SJSA1 (cell line): ENCODE data around the gene MATR3. TPM values are rescaled to one million over a fixed set of nuclear protein-coding genes. Genes with fewer than 3 reads are reported as not detected.
A peak's percentile ranks its signal among the peaks of the same experiment; 100 is the strongest.

Experiments
- DNase-seq, 2 experiments: peaks; one replicate each; pipeline ENCODE4 v3.0.0-alpha.2; 2015 to 2020; ENCODE audit warnings: low spot score in 2 of 2, low read depth in 1 of 2
- H3K27ac ChIP-seq: fragments of 250-450 bp; sonication (Bioruptor Pico); 2 replicates; pipeline ENCODE4 v1.5.1; 2020; ENCODE audit warnings: mild to moderate bottlenecking, moderate library complexity
- H3K27me3 ChIP-seq: fragments of 250-450 bp; sonication (Bioruptor Pico); replicated peaks from 2 replicates; pipeline ENCODE4 v1.5.1; 2020; ENCODE audit warnings: mild to moderate bottlenecking, moderate library complexity
- H3K36me3 ChIP-seq: fragments of 250-450 bp; sonication (Bioruptor Pico); 2 replicates; pipeline ENCODE4 v1.5.1; 2020; ENCODE audit warnings: mild to moderate bottlenecking
- H3K4me1 ChIP-seq: fragments of 250-450 bp; sonication (Bioruptor Pico); replicated peaks from 2 replicates; pipeline ENCODE4 v1.6.1; 2021; ENCODE audit warnings: mild to moderate bottlenecking
- H3K4me3 ChIP-seq: fragments of 250-450 bp; sonication (Bioruptor Pico); 2 replicates; pipeline ENCODE4 v1.5.1; 2020; ENCODE audit warnings: mild to moderate bottlenecking
- H3K9me3 ChIP-seq: fragments of 250-450 bp; sonication (Bioruptor Pico); replicated peaks from 2 replicates; pipeline ENCODE4 v1.5.1; 2020; ENCODE audit warnings: mild to moderate bottlenecking
- total RNA-seq: library from RNA; depleted of rRNA; stranded (reverse); fragments of >200 nt; shearing (Covaris generic); gene quantifications from 2 replicates; pipeline ENCODE4 v1.2.3, GENCODE V29; 2014; rRNA removed

The MATR3 gene, protein sequence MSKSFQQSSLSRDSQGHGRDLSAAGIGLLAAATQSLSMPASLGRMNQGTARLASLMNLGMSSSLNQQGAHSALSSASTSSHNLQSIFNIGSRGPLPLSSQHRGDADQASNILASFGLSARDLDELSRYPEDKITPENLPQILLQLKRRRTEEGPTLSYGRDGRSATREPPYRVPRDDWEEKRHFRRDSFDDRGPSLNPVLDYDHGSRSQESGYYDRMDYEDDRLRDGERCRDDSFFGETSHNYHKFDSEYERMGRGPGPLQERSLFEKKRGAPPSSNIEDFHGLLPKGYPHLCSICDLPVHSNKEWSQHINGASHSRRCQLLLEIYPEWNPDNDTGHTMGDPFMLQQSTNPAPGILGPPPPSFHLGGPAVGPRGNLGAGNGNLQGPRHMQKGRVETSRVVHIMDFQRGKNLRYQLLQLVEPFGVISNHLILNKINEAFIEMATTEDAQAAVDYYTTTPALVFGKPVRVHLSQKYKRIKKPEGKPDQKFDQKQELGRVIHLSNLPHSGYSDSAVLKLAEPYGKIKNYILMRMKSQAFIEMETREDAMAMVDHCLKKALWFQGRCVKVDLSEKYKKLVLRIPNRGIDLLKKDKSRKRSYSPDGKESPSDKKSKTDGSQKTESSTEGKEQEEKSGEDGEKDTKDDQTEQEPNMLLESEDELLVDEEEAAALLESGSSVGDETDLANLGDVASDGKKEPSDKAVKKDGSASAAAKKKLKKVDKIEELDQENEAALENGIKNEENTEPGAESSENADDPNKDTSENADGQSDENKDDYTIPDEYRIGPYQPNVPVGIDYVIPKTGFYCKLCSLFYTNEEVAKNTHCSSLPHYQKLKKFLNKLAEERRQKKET
- total RNA-seq, result 452 and 470 TPM in 2 replicates

DNA sequence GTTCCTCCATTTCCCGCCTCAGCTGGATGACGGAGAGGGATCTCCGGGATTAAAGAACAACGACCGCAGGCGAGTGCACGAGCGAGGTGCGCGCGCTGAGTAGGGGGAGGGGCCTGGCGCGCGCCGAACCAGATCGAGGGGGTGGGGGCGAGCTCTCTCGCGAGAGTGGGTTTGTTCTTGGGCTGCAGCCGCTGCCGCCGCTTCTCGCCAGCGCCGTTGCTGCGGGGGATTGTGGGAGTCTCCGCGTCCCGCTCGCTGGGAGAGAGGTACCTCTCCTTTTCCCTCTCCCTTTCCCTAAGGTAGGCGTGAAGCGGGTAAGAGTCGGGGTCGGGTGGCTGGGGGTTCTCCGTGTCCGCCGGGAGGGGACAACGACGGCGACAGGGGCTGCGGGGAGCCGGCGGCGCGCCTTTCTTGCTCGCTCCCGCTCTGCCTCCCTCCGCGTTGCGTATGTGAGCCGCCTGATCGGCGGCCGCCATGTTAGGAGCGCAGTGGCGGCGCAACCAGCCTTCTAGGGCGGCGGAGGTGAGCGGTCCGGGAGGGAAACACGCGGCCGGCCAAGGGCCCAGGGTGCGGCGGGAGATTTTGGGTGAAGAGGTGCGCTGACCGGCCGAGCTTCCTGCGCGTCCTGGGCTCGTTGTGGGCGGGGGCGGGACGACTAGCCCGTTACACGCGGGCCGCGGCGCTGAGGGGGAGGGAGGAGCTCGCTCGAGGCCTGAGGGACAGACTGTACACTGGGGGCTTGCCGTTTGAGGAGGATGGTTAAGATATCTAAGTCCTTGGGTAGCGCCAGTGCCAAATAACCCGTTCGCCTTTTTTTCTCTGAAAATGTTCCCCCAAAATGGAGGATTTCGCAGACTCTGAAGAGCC lies at the start of gene MATR3:
MATR3 (plus strand) TSS at position 234 of the 867 bp plus-strand sequence. CDS start 13,676 bp downstream, outside the sequence.
- no peaks in the 10 kb centered on the region for H3K27me3 ChIP-seq
- peaks cover 41% of the 10 kb centered on the region for H3K36me3 ChIP-seq
- H3K4me1 ChIP-seq, result peaks cover 9% of the 10 kb centered on the region
- peak; percentile 99 for DNase-seq
- H3K27ac ChIP-seq, result peak within 1 kb of the TSS; percentile 97
- H3K4me3 ChIP-seq, result peak within 1 kb of the TSS; percentile 87
- H3K9me3 ChIP-seq, result no peaks in the 10 kb centered on the region

DNA sequence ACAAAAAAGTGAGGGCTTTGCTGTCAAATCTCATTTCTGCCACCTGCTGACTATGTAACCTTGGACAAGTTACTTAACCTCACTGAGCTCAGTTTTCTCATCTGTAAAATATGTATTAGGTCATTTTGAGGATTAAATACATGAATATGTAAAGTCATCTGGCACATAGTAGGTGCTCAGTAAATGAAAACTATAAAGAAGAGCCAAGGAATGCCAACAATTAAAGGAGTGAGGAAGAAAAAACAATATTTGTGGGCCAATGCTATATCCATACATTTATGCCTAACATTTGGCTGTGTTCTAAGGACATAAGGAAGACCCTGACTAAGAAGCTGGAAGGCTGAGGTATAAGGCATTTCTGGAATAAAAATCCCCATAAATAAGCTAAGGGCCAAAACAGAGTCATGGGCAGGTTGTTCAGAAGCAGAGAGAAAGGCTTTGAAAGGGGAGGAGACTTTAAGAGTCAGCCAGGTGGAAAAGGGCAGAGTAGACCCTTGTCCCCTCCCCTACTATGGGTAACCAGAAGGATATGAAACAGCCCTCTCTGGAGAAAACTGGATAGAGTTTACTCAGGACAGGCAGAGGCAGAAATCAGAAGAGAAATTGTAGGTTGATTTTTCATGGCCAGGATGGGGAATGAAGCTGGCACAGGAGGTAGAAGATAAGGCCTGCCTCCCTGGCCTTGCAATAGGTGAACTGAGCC lies 47.8 kb upstream of the MATR3 start:
- no peak overlapping the region for H3K4me3 ChIP-seq
- H3K9me3 ChIP-seq, result no peaks in the 10 kb centered on the region; the same call in 1 of the 2 replicates
- no peak overlapping the region for H3K27ac ChIP-seq
- no peaks in the 10 kb centered on the region for H3K36me3 ChIP-seq
- no peak for DNase-seq
- peaks cover 4% of the 10 kb centered on the region for H3K4me1 ChIP-seq
- 0 out of 2 replicates have a peak, but pooled peaks cover 5% of the 10 kb centered on the region for H3K27me3 ChIP-seq

DNA sequence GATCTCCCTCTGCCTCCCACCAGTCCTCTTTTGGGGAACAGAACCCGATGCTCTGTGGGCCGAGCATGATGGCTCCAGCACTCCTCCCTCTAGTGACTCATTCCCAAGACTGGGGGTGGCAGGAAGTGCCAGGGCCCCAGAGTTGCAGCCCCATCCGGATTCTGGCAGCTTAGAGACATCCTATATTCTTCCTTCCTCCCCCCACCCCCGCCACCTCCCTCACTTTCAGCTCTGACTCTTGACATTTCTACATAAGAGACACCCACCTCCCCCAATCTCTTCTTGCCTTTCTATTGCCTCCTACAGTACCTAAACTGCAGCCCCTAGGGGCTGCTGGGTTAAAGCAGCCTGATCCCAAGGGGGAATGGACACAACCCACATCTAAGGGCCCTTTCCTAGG lies 47.1 kb upstream of the MATR3 start:
- Histone ChIP-seq H3K27ac (no peak overlapping the region), H3K4me3 (no peak overlapping the region), H3K27me3 (no peaks in the 10 kb centered on the region), H3K9me3 (no peaks in the 10 kb centered on the region; the same call in 1 of the 2 replicates), H3K4me1 (peaks cover 4% of the 10 kb centered on the region), H3K36me3 (no peaks in the 10 kb centered on the region)
- peak in 1 of 2 experiments; percentile 57 for DNase-seq

DNA sequence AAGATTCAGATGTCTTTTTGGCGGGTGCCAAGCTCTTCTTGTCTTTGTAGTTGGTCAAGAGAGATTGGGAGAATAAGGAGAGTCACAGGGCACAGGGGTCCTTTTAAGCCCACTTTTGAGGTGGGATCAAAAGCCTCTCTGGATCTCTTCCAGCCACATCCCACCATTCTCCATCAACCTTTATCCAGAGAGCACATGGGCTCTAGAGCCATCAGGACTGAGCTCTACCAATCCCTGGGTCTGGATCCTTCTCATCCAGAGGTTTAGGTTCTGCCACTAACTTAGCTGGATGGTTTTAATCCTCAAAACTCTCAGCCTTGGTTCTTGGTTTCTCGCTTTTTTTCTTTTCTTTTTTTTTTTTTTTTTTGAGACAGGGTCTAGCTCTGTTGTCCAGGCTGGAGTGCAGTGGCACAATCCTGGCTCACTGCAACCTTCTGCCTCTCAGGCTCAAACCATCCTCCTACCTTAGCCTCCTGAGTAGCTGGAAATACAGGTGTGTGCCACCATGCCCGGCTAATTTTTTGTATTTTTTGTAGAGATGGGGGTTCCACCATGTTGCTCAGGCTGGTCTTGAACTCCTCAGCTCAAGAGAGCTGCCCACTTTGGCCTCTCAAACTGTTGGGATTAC lies 44.6 kb upstream of the MATR3 start:
- Histone ChIP-seq H3K4me3 (no peak overlapping the region), H3K36me3 (no peaks in the 10 kb centered on the region), H3K27me3 (no peaks in the 10 kb centered on the region), H3K9me3 (no peaks in the 10 kb centered on the region), H3K27ac (no peak overlapping the region), H3K4me1 (peaks cover 4% of the 10 kb centered on the region)
- DNase-seq, result no peak

- Histone ChIP-seq H3K27me3 (no peaks in the 10 kb centered on the region), H3K36me3 (no peaks in the 10 kb centered on the region), H3K9me3 (no peaks in the 10 kb centered on the region), H3K4me3 (no peak overlapping the region), H3K4me1 (peaks cover under 1% of the 10 kb centered on the region), H3K27ac (no peak overlapping the region)
- no peak for DNase-seq
These were observed 42.3 kb upstream of the MATR3 start for GRCh38 chr5:139251281-139251687.

DNA sequence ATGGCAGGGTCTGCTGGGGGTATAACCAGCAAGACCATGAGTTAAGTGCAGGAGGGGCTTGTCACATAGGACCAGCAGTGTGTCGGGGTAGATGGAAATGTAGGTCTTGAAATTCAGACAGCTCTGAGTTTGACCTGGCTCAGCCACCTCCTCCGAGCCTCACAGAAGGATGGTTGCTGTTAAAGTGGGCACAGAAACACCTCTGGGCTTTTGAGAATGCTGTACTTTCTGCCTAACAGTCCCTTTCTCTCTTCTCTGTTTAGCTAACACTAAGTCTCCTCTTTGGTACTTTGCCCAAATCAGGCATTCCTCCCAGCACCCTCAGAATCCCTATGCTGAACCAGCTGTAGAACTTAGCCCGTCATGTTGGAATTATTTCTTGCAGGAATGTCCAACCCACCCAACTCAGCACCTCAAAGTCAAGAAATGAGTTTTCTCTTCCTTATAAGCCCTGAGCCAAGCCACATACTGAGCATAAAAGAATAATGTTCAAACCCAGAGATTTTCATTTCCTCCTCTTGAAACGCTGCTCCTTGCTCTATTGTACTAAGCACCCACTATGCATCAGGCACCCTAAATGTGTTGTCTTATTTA lies 41.7 kb upstream of the MATR3 start:
- Histone ChIP-seq H3K27ac (no peak overlapping the region), H3K9me3 (no peaks in the 10 kb centered on the region), H3K4me1 (no peaks in the 10 kb centered on the region; the same call in 1 of the 2 replicates), H3K27me3 (no peaks in the 10 kb centered on the region), H3K4me3 (no peak overlapping the region), H3K36me3 (no peaks in the 10 kb centered on the region)
- DNase-seq, result no peak

DNA sequence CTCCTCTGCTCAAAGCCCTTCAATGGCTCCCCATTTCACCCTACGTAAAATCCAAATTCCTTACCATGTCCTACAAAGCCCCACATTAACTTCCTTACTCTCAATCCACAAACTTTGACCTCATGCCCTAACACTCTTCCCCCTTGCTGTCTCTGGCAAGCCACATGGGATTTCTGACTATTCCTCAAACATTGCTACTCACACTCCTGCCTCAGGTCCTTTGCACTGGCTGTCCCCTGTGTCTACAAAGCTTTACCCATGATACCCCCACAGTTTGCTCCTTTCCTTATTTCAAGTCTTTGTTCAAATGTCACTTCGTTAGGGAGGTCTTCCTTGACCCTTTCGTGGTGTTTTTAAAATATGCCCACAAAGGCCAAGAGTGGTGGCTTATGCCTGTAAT lies 40.4 kb upstream of the MATR3 start:
- Histone ChIP-seq H3K4me1 (no peaks in the 10 kb centered on the region), H3K27ac (no peak overlapping the region), H3K36me3 (no peaks in the 10 kb centered on the region), H3K4me3 (no peak overlapping the region), H3K27me3 (no peaks in the 10 kb centered on the region), H3K9me3 (no peaks in the 10 kb centered on the region)
- no peak for DNase-seq

- no peaks in the 10 kb centered on the region for H3K36me3 ChIP-seq
- H3K9me3 ChIP-seq, result no peaks in the 10 kb centered on the region
- H3K4me3 ChIP-seq, result no peak overlapping the region
- H3K27ac ChIP-seq, result no peak overlapping the region
- H3K27me3 ChIP-seq, result no peaks in the 10 kb centered on the region
- no peak for DNase-seq
- H3K4me1 ChIP-seq, result no peaks in the 10 kb centered on the region
These were observed 36.7 kb upstream of the MATR3 start for GRCh38 chr5:139256820-139257219.

DNA sequence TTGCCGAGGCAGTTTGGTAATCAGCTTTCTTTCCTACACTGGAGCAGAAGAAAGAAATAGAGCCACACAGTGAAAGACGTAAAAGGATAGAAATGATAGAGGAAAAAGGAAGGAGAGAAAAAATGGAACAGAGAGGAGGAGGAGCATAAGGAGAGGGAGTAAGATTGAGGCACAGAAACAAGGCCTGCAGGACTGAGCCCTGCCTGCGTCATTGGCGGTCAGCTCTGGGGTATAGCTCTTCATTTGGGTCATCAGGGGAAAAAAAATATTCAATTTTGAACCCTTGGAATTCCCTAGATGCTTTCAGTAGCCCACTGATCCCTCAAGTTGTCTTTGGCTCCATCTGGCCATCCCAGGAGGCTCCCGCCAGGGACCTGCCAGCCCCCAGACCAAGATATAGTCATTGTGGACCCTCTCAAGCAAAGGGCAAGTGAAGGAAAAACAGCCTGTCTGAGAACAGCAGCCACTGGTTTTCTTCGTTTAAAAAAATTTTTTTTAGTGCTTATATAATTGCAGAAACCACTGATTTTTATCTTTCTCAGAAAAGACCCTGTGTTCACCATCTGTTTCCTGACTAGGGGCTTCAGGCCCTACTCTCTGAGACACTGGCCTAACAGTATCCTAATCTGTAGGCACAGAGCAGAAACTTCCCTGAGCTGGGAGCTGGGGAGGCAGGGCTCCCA lies 31.3 kb upstream of the MATR3 start:
- H3K4me3 ChIP-seq, result no peak overlapping the region
- no peak overlapping the region for H3K27ac ChIP-seq
- H3K27me3 ChIP-seq, result no peaks in the 10 kb centered on the region
- no peaks in the 10 kb centered on the region for H3K4me1 ChIP-seq
- no peaks in the 10 kb centered on the region for H3K36me3 ChIP-seq
- H3K9me3 ChIP-seq, result no peaks in the 10 kb centered on the region
- no peak for DNase-seq

GRCh38 chr5:139262742-139263445 lies 30.6 kb upstream of the MATR3 start:
- Histone ChIP-seq H3K9me3 (no peaks in the 10 kb centered on the region), H3K27me3 (no peaks in the 10 kb centered on the region), H3K27ac (no peak overlapping the region), H3K4me3 (no peak overlapping the region), H3K4me1 (no peaks in the 10 kb centered on the region), H3K36me3 (no peaks in the 10 kb centered on the region)
- peak; percentile 77 to 91 for DNase-seq

GRCh38 chr5:139263536-139263935 lies 30.0 kb upstream of the MATR3 start:
- Histone ChIP-seq H3K4me1 (peaks cover 3% of the 10 kb centered on the region), H3K36me3 (no peaks in the 10 kb centered on the region), H3K27me3 (no peaks in the 10 kb centered on the region), H3K9me3 (no peaks in the 10 kb centered on the region), H3K27ac (no peak overlapping the region), H3K4me3 (no peak overlapping the region)
- no peak for DNase-seq
